GM19239 (cell line): ENCODE results near the gene PDGFD.

ENCODE experiments used
- DNase-seq: peaks from one replicate; pipeline ENCODE4 v3.0.0; 2011; ENCODE audit warnings: low spot score; ENCODE audit not compliant: insufficient read length
- FAIRE-seq: peaks from 2 replicates; lab custom pipeline; 2011; peaks lifted over from hg19 to GRCh38; lab: Jason Lieb, UNC

PDGFD gene

GRCh38 chr11:103871923-103872551 is 291.9 kb downstream of the PDGFD start:
- no peak for FAIRE-seq
- no peak for DNase-seq

- FAIRE-seq = no peak
- DNase-seq = no peak
Observed at GRCh38 chr11:103870821-103871309, 293.1 kb downstream of the PDGFD start.

GRCh38 chr11:103867481-103867880 is 296.5 kb downstream of the PDGFD start:
- FAIRE-seq (no peak), DNase-seq (no peak)

GRCh38 chr11:103863497-103863896 is 300.4 kb downstream of the PDGFD start:
- FAIRE-seq (no peak), DNase-seq (no peak)

DNA sequence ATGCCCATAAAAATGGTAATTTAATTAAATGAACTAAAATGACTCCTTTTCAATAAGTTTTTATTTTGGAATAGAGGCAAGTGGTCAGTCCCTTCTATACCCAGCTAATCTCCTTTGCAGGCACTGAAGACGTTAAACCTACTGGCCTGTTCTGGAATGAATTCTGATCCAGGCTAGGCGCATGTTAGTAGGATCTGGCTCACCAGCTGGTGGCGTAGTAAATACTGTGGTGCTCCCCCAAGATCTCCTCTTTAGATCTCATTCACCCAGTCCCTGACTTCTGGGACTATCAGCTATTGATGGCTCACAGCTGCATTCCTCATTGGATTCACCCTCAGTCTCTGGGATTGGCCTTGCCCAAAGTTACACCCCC is 301.2 kb downstream of the PDGFD start:
- FAIRE-seq (no peak), DNase-seq (no peak)

DNA sequence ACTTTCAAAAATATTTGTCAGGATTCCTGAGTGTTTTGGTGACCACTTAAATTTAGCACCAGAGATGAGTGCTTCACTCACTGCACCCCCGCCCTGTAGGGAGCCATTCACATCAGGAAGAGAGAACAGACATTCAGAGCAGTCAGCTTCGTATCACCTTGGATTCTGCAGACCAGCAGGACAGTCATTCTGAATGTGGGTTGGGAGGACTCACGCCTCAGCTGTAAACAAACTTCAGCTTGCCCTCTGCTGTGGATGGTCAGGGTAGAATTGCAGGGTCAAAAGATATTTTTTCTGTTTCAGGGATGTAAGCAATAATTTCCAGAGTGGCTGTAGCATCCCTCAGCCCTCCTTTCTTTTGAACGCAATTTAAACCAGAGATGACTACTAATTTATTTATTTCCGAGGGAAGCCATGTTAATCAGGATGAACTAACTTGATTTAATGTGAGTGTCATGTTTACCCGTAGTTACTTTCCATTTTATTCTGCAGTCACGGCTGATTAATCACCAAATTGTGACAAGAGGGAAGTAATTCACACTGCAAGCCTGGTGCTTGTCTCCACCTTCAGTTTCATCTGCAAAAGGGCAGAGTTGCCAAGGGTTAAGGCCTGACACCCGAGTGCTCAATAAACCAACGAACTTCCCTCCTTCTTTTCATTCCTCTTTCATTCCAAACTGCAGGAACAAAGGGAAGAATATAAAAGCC is 301.7 kb downstream of the PDGFD start:
- DNase-seq = no peak
- FAIRE-seq = peak; percentile 92
